K562 (cell line): ENCODE results near the gene FMOD. TPM values are rescaled to one million over a fixed set of nuclear protein-coding genes. Genes with fewer than 3 reads are reported as not detected.

Experiments used
- COPS2 ChIP-seq: fragments of 450-650 bp; conservative IDR thresholded peaks from 2 replicates; pipeline ENCODE4 v1.6.1; 2016; ENCODE audit warnings: mild to moderate bottlenecking, moderate library complexity
- CXXC5 ChIP-seq: fragments of 250-450 bp; sonication (Bioruptor Pico); IDR thresholded peaks from 2 replicates; pipeline ENCODE4 v1.8.0; 2022; ENCODE audit warnings: inconsistent platforms, mild to moderate bottlenecking, moderate library complexity
- EWSR1 ChIP-seq: fragments of 450-650 bp; IDR thresholded peaks from 2 replicates; pipeline ENCODE4 v1.6.1; 2018; ENCODE audit warnings: borderline replicate concordance, mild to moderate bottlenecking, low read depth, moderate library complexity; ENCODE audit not compliant: partially characterized antibody
- FOXA1 ChIP-seq: fragments of 450-650 bp; IDR thresholded peaks from 2 replicates; pipeline ENCODE4 v1.6.1; 2016; ENCODE audit warnings: mild to moderate bottlenecking, borderline replicate concordance
- FOXK2 ChIP-seq, 2 experiments: fragments of 450-650 bp; IDR thresholded peaks in 1 of 2; conservative IDR thresholded peaks in 1 of 2; 2 replicates each; pipeline ENCODE4 v1.6.1; 2016; ENCODE audit warnings: low read depth in 2 of 2, mild to moderate bottlenecking in 1 of 2
- MCM7 ChIP-seq, 2 experiments: fragments of 450-650 bp; IDR thresholded peaks; 2 replicates each; pipeline ENCODE4 v1.6.1; 2016 to 2018
- NR2F6 ChIP-seq: fragments of 450-650 bp; formaldehyde crosslinking; IDR thresholded peaks from 2 replicates; pipeline ENCODE4 v1.4.0; 2020; ENCODE audit warnings: mild to moderate bottlenecking
- XRCC3 ChIP-seq: fragments of 450-650 bp; IDR thresholded peaks from 2 replicates; pipeline ENCODE4 v1.6.1; 2017; ENCODE audit warnings: mild to moderate bottlenecking, moderate library complexity
- ZNF197 ChIP-seq: fragments of 200-800 bp; sonication (Bioruptor generic); IDR thresholded peaks from 2 replicates; pipeline ENCODE4 v1.6.1; 2016; ENCODE audit warnings: low read depth, missing genetic modification characterization, missing compliant biosample characterization
- polyA plus RNA-seq, 8 experiments: library from polyadenylated mRNA; depleted of rRNA in 4 of 8; stranded (reverse) in 5 of 8; unstranded in 3 of 8; fragments of >200 nt; fragmentation: Nextera tagmentation in 2 of 8; fragmentation: Illumina TruSeq in 1 of 8; extraction: Ambion mirVana in 2 of 8; extraction: Trizol in 1 of 8; gene quantifications; 2 replicates each; pipeline versions ENCODE4 v1.2.1 to v1.2.3, GENCODE V29; 2011 to 2014; ENCODE audit warnings: inconsistent platforms in 1 of 8, missing spikeins in 1 of 8
- total RNA-seq, 7 experiments: library from RNA; depleted of rRNA in 6 of 7; stranded (reverse); fragments of >200 nt in 6 of 7; fragmentation: Illumina TruSeq in 2 of 7; extraction: Trizol in 2 of 7; gene quantifications; 2 replicates each; pipeline versions ENCODE4 v1.2.1 to v1.2.3, GENCODE V29; 2011 to 2021; ENCODE audit warnings: low replicate concordance in 1 of 7
- TF ChIP-seq, protein P1 (sequence below): fragments of 200-600 bp; sonication (generic); IDR thresholded peaks from one replicate; pipeline ENCODE4 v1.6.1; 2012; ENCODE audit warnings: mild to moderate bottlenecking, low read depth, low read length, inconsistent platforms
- TF ChIP-seq, protein P2 (sequence below): fragments of 250-450 bp; sonication (Bioruptor Pico); IDR thresholded peaks from 2 replicates; pipeline ENCODE4 v1.9.0; 2021; ENCODE audit warnings: mild to moderate bottlenecking
- TF ChIP-seq, protein P3 (sequence below): sonication (generic); formaldehyde crosslinking; IDR thresholded peaks from 2 replicates; pipeline ENCODE4 v1.8.1; 2023; ENCODE audit warnings: mild to moderate bottlenecking, missing genetic modification reagents
- TF ChIP-seq, protein P4 (sequence below): fragments of 450-650 bp; formaldehyde crosslinking; IDR thresholded peaks from 2 replicates; pipeline ENCODE4 v1.4.0; 2022; ENCODE audit warnings: missing genetic modification characterization

Gene FMOD
- total and polyA plus RNA-seq, 9 of the 15 experiments (the other 6 are each of a cell fraction or from before 2014, with no cell fraction given) = 0.03 to 0.13 (median 0.03) TPM; not detected in 6

DNA sequence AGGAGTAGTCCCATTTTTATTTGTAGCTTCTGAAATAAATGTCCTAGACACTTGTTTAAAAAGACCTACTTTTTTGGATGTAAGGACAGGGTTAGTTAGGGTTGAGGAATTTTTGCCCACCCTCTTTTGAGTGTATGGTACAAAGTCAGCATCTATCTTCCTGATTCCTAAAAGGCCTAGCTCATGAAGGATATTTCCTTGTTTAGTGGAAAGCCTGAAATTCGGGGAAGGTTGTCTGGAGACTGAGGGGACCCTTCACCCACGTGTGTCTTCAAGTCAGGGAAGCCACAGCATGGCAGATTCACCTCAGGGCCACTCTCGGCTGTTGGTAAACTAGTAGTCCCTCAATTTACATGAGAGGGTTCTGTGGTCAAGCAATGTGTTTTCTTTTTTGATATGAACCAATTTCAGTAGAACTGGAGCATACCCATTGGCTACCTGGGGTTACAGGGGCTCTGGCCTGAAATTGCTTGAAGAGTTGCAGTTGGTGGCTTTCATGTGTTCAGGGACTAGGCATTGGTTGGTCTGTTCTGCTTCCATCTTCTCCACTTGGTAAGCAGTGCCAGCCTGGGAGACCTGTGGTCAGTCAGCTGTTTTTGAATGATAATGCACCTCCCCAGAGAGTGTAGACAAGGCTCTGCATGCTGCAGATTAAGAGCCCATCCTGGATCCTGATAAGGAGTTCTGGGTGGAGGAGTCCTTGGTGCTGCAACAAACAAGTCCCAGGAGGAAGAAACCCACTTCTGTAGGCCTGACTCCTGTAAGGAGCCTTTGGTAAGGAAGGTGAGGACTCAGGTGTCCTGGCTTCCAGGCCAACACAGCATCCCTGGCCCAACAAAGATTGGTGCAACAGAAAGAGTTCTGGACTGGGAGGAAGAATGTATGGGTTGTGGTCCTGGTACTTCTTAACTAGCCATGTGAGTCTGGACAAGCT is 39.3 kb downstream of the FMOD start (continued):
- TF ChIP-seq, protein P1, sequence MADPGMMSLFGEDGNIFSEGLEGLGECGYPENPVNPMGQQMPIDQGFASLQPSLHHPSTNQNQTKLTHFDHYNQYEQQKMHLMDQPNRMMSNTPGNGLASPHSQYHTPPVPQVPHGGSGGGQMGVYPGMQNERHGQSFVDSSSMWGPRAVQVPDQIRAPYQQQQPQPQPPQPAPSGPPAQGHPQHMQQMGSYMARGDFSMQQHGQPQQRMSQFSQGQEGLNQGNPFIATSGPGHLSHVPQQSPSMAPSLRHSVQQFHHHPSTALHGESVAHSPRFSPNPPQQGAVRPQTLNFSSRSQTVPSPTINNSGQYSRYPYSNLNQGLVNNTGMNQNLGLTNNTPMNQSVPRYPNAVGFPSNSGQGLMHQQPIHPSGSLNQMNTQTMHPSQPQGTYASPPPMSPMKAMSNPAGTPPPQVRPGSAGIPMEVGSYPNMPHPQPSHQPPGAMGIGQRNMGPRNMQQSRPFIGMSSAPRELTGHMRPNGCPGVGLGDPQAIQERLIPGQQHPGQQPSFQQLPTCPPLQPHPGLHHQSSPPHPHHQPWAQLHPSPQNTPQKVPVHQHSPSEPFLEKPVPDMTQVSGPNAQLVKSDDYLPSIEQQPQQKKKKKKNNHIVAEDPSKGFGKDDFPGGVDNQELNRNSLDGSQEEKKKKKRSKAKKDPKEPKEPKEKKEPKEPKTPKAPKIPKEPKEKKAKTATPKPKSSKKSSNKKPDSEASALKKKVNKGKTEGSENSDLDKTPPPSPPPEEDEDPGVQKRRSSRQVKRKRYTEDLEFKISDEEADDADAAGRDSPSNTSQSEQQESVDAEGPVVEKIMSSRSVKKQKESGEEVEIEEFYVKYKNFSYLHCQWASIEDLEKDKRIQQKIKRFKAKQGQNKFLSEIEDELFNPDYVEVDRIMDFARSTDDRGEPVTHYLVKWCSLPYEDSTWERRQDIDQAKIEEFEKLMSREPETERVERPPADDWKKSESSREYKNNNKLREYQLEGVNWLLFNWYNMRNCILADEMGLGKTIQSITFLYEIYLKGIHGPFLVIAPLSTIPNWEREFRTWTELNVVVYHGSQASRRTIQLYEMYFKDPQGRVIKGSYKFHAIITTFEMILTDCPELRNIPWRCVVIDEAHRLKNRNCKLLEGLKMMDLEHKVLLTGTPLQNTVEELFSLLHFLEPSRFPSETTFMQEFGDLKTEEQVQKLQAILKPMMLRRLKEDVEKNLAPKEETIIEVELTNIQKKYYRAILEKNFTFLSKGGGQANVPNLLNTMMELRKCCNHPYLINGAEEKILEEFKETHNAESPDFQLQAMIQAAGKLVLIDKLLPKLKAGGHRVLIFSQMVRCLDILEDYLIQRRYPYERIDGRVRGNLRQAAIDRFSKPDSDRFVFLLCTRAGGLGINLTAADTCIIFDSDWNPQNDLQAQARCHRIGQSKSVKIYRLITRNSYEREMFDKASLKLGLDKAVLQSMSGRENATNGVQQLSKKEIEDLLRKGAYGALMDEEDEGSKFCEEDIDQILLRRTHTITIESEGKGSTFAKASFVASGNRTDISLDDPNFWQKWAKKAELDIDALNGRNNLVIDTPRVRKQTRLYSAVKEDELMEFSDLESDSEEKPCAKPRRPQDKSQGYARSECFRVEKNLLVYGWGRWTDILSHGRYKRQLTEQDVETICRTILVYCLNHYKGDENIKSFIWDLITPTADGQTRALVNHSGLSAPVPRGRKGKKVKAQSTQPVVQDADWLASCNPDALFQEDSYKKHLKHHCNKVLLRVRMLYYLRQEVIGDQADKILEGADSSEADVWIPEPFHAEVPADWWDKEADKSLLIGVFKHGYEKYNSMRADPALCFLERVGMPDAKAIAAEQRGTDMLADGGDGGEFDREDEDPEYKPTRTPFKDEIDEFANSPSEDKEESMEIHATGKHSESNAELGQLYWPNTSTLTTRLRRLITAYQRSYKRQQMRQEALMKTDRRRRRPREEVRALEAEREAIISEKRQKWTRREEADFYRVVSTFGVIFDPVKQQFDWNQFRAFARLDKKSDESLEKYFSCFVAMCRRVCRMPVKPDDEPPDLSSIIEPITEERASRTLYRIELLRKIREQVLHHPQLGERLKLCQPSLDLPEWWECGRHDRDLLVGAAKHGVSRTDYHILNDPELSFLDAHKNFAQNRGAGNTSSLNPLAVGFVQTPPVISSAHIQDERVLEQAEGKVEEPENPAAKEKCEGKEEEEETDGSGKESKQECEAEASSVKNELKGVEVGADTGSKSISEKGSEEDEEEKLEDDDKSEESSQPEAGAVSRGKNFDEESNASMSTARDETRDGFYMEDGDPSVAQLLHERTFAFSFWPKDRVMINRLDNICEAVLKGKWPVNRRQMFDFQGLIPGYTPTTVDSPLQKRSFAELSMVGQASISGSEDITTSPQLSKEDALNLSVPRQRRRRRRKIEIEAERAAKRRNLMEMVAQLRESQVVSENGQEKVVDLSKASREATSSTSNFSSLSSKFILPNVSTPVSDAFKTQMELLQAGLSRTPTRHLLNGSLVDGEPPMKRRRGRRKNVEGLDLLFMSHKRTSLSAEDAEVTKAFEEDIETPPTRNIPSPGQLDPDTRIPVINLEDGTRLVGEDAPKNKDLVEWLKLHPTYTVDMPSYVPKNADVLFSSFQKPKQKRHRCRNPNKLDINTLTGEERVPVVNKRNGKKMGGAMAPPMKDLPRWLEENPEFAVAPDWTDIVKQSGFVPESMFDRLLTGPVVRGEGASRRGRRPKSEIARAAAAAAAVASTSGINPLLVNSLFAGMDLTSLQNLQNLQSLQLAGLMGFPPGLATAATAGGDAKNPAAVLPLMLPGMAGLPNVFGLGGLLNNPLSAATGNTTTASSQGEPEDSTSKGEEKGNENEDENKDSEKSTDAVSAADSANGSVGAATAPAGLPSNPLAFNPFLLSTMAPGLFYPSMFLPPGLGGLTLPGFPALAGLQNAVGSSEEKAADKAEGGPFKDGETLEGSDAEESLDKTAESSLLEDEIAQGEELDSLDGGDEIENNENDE = no peak
- TF ChIP-seq, protein P2, sequence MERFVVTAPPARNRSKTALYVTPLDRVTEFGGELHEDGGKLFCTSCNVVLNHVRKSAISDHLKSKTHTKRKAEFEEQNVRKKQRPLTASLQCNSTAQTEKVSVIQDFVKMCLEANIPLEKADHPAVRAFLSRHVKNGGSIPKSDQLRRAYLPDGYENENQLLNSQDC (CRISPR knock-in tag) = no peak
- TF ChIP-seq ZNF197 (peak; percentile 90), COPS2 (no peak), NR2F6 (CRISPR knock-in tag) (no peak), EWSR1 (no peak), FOXK2 (conservative IDR thresholded peaks at IDR 0.05 in 1 of 2, IDR thresholded peaks at IDR 0.05 in 1 of 2; ENCODE audit: low read depth in 2 of 2) (peak; percentile 40 to 62; a peak in 1 of 4 replicates), CXXC5 (CRISPR knock-in tag) (peak; percentile 78), XRCC3 (no peak), FOXA1 (no peak), MCM7 (IDR thresholded peaks at IDR 0.05) (no peak)
- TF ChIP-seq, protein P3, sequence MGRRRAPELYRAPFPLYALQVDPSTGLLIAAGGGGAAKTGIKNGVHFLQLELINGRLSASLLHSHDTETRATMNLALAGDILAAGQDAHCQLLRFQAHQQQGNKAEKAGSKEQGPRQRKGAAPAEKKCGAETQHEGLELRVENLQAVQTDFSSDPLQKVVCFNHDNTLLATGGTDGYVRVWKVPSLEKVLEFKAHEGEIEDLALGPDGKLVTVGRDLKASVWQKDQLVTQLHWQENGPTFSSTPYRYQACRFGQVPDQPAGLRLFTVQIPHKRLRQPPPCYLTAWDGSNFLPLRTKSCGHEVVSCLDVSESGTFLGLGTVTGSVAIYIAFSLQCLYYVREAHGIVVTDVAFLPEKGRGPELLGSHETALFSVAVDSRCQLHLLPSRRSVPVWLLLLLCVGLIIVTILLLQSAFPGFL = no peak
- TF ChIP-seq, protein P4, sequence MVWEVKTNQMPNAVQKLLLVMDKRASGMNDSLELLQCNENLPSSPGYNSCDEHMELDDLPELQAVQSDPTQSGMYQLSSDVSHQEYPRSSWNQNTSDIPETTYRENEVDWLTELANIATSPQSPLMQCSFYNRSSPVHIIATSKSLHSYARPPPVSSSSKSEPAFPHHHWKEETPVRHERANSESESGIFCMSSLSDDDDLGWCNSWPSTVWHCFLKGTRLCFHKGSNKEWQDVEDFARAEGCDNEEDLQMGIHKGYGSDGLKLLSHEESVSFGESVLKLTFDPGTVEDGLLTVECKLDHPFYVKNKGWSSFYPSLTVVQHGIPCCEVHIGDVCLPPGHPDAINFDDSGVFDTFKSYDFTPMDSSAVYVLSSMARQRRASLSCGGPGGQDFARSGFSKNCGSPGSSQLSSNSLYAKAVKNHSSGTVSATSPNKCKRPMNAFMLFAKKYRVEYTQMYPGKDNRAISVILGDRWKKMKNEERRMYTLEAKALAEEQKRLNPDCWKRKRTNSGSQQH = 0 out of 2 replicates have a peak, but pooled peaks have one; percentile 32
